Hepatocyte (in vitro differentiated cells): ENCODE measurements around the gene LRRC9. TPM values are rescaled to one million over a fixed set of nuclear protein-coding genes. Genes with fewer than 3 reads are reported as not detected.

Experiments used
- DNase-seq: peaks from one replicate; pipeline ENCODE4 v3.0.0-alpha.2; 2016; ENCODE audit warnings: low spot score
- H2AFZ ChIP-seq: fragments of 200-600 bp; sonication (generic); 2 replicates; pipeline ENCODE4 v1.6.0; 2016; ENCODE audit warnings: antibody characterized with exemption, mild to moderate bottlenecking
- H3K27ac ChIP-seq: fragments of 200-600 bp; sonication (generic); 2 replicates; pipeline ENCODE4 v1.5.1; 2016; ENCODE audit warnings: mild to moderate bottlenecking
- H3K27me3 ChIP-seq: fragments of 200-600 bp; sonication (generic); 2 replicates; pipeline ENCODE4 v1.6.1; 2016
- H3K36me3 ChIP-seq: fragments of 200-600 bp; sonication (generic); replicated peaks from 2 replicates; pipeline ENCODE4 v1.5.1; 2016; ENCODE audit warnings: low read depth; ENCODE audit not compliant: insufficient read depth
- H3K4me1 ChIP-seq: fragments of 200-600 bp; sonication (generic); 2 replicates; pipeline ENCODE4 v1.5.1; 2016; ENCODE audit warnings: mild to moderate bottlenecking, moderate library complexity; ENCODE audit not compliant: insufficient read depth
- H3K4me2 ChIP-seq: fragments of 200-600 bp; sonication (generic); 2 replicates; pipeline ENCODE4 v1.6.0; 2016
- H3K4me3 ChIP-seq: fragments of 200-600 bp; sonication (generic); 2 replicates; pipeline ENCODE4 v1.5.1; 2016; ENCODE audit warnings: mild to moderate bottlenecking
- H3K79me2 ChIP-seq: fragments of 200-600 bp; sonication (generic); 2 replicates; pipeline ENCODE4 v1.6.0; 2017; ENCODE audit warnings: mild to moderate bottlenecking
- H3K9me2 ChIP-seq: fragments of 200-600 bp; sonication (generic); replicated peaks from 2 replicates; pipeline ENCODE4 v1.6.0; 2017; ENCODE audit warnings: mild to moderate bottlenecking; ENCODE audit not compliant: insufficient read depth
- H3K9me3 ChIP-seq: fragments of 200-600 bp; sonication (generic); 2 replicates; pipeline ENCODE4 v1.5.1; 2016; ENCODE audit warnings: low read depth, mild to moderate bottlenecking
- H4K20me1 ChIP-seq: fragments of 200-600 bp; sonication (generic); 2 replicates; pipeline ENCODE4 v1.6.0; 2016; ENCODE audit warnings: mild to moderate bottlenecking; ENCODE audit not compliant: insufficient read depth, poor library complexity, severe bottlenecking
- CTCF ChIP-seq: fragments of 200-600 bp; sonication (generic); IDR thresholded peaks from 2 replicates; pipeline ENCODE4 v1.5.1; 2016; ENCODE audit warnings: antibody characterized with exemption, mild to moderate bottlenecking; ENCODE audit not compliant: poor library complexity
- EZH2 ChIP-seq: fragments of 200-600 bp; sonication (generic); IDR thresholded peaks from 2 replicates; pipeline ENCODE4 v1.6.1; 2016; ENCODE audit warnings: antibody characterized with exemption, mild to moderate bottlenecking, borderline replicate concordance
- EZH2phosphoT487 ChIP-seq: fragments of 200-600 bp; sonication (generic); IDR thresholded peaks from one replicate; pipeline ENCODE4 v1.6.1; 2018; ENCODE audit warnings: antibody characterized with exemption, mild to moderate bottlenecking, low read depth, moderate library complexity; ENCODE audit not compliant: unreplicated experiment, severe bottlenecking
- WGBS: methylation state at CpG from one replicate; pipeline ENCODE4 v1.1.6; 2016; ENCODE audit warnings: low lambda C conversion rate; ENCODE audit errors: missing lambda C conversion rate; 5-methylcytosine and 5-hydroxymethylcytosine counted together
- polyA plus RNA-seq: library from polyadenylated mRNA; unstranded; fragments of >200 nt; fragmentation: Nextera tagmentation; extraction: Ambion mirVana; gene quantifications from 2 replicates; pipeline ENCODE4 v1.2.1, GENCODE V29; 2016
- total RNA-seq: library from RNA; depleted of rRNA; stranded (reverse); fragments of >200 nt; gene quantifications from 2 replicates; pipeline ENCODE4 v1.2.3, GENCODE V29; 2014

Gene LRRC9
- total and polyA plus RNA-seq, 2 experiments from 2014 or later, result 0.13 to 2.1 TPM

GRCh38 chr14:59986556-59987059 lies 66.7 kb downstream of the LRRC9 start:
- no peak for TF ChIP-seq EZH2phosphoT487
- no peak for TF ChIP-seq EZH2
- TF ChIP-seq CTCF, result no peak
- no peaks in the 10 kb centered on the region for H3K27me3 ChIP-seq
- WGBS, result 94% methylated on average over 1 of the region's 1 CpG

GRCh38 chr14:59997449-59997848 lies 77.5 kb downstream of the LRRC9 start:
- no peaks in the 10 kb centered on the region for H4K20me1 ChIP-seq
- no peaks in the 10 kb centered on the region for H3K27me3 ChIP-seq
- no peak overlapping the region for H3K4me2 ChIP-seq
- TF ChIP-seq EZH2, result no peak
- no peak for TF ChIP-seq CTCF
- TF ChIP-seq EZH2phosphoT487, result no peak
- no peak overlapping the region for H3K27ac ChIP-seq
- H3K79me2 ChIP-seq, result no peaks in the 10 kb centered on the region
- no peak overlapping the region for H2AFZ ChIP-seq
- H3K36me3 ChIP-seq, result no peaks in the 10 kb centered on the region
- no peak overlapping the region for H3K4me3 ChIP-seq
- DNase-seq, result no peak
- H3K4me1 ChIP-seq, result no peaks in the 10 kb centered on the region
- H3K9me3 ChIP-seq, result no peaks in the 10 kb centered on the region
- no peaks in the 10 kb centered on the region for H3K9me2 ChIP-seq

More at GRCh38 chr14:59986556-59987059, 66.7 kb downstream of the LRRC9 start:
- Histone ChIP-seq H2AFZ (no peak overlapping the region), H3K79me2 (no peaks in the 10 kb centered on the region), H3K4me1 (no peaks in the 10 kb centered on the region), H4K20me1 (no peaks in the 10 kb centered on the region), H3K27ac (no peak overlapping the region), H3K4me3 (no peak overlapping the region), H3K9me2 (no peaks in the 10 kb centered on the region), H3K4me2 (no peak overlapping the region), H3K36me3 (no peaks in the 10 kb centered on the region), H3K9me3 (no peaks in the 10 kb centered on the region)
- no peak for DNase-seq

- H3K9me3 ChIP-seq, result no peaks in the 10 kb centered on the region
- DNase-seq, result no peak
- H3K4me1 ChIP-seq, result peaks cover 3% of the 10 kb centered on the region
- H3K79me2 ChIP-seq, result no peaks in the 10 kb centered on the region
- TF ChIP-seq EZH2phosphoT487 (no peak), CTCF (no peak), EZH2 (no peak)
- no peak overlapping the region for H3K4me2 ChIP-seq
- H3K27me3 ChIP-seq, result no peaks in the 10 kb centered on the region
- H2AFZ ChIP-seq, result no peak overlapping the region
- no peaks in the 10 kb centered on the region for H3K9me2 ChIP-seq
- no peak overlapping the region for H3K4me3 ChIP-seq
- H4K20me1 ChIP-seq, result no peaks in the 10 kb centered on the region
- H3K36me3 ChIP-seq, result no peaks in the 10 kb centered on the region
- H3K27ac ChIP-seq, result no peak overlapping the region
These were observed 78.0 kb downstream of the LRRC9 start for GRCh38 chr14:59997966-59998365.

- Histone ChIP-seq H3K27me3 (no peaks in the 10 kb centered on the region), H3K4me1 (peaks cover 9% of the 10 kb centered on the region), H3K4me3 (no peak overlapping the region), H2AFZ (no peak overlapping the region), H3K27ac (no peak overlapping the region), H3K4me2 (no peak overlapping the region), H4K20me1 (no peaks in the 10 kb centered on the region), H3K9me2 (no peaks in the 10 kb centered on the region), H3K79me2 (no peaks in the 10 kb centered on the region), H3K36me3 (no peaks in the 10 kb centered on the region), H3K9me3 (no peaks in the 10 kb centered on the region)
- 88% methylated on average over 1 of the region's 1 CpG for WGBS
- DNase-seq, result no peak
- TF ChIP-seq EZH2phosphoT487 (no peak), CTCF (no peak), EZH2 (no peak)
These were observed 78.6 kb downstream of the LRRC9 start for GRCh38 chr14:59998564-59998963.
